Measurements from ENCODE around the gene FRS2.

GRCh38 chr12:69540987-69541386 lies 70.8 kb downstream of the FRS2 start:
- TF ChIP-seq CTCF (IDR thresholded peaks at IDR 0.05; ENCODE audit: low read length), result no peak
- TF ChIP-seq EZH2 (optimal IDR thresholded peaks at IDR 0.05; ENCODE audit: low read depth, low read length), result no peak

All from MM.1S (cell line).